ENCODE measurements around the gene CUL2. TPM values are rescaled to one million over a fixed set of nuclear protein-coding genes. Genes with fewer than 3 reads are reported as not detected.
A peak's percentile ranks its signal among the peaks of the same experiment; 100 is the strongest.

Gene CUL2
- total and polyA plus RNA-seq, 2 of the 4 experiments (the other 2 are of a cell fraction), result 18.9 to 36.6 TPM

- Histone ChIP-seq H2AK9ac (replicated peaks; ENCODE audit: low read depth, low read length, poor library complexity) (peak overlapping the region; percentile 31), H2AFZ (replicated peaks; ENCODE audit: low read length, poor library complexity) (no peak overlapping the region), H3K14ac (replicated peaks; ENCODE audit: low read depth, low read length) (no peak overlapping the region), H2AK5ac (ENCODE audit: low read depth, low read length) (peak overlapping the region; percentile 44; the same call in 1 of the 2 replicates), H3K56ac (ENCODE audit: extremely low read depth, insufficient read depth, low read length) (no peak overlapping the region), H3K9me1 (ENCODE audit: insufficient read depth, low read length) (peaks cover 9% of the 10 kb centered on the region), H3K9ac (ENCODE audit: low read depth, low read length) (no peak overlapping the region), H3K23ac (ENCODE audit: low read depth, low read length) (no peak overlapping the region), H3K4me3 (ENCODE audit: insufficient read depth, low read depth, low read length) (no peak overlapping the region), H2BK120ac (ENCODE audit: low read depth, low read length) (no peak overlapping the region), H3K79me1 (ENCODE audit: low read depth in 1 of 2, low read length in 2 of 2) (peaks cover 14 to 34% of the 10 kb centered on the region in 2 experiments; a peak in 3 of 4 replicates), H2BK15ac (ENCODE audit: low read depth, low read length) (no peak overlapping the region), H3K9me3 (ENCODE audit: control insufficient read depth, insufficient read depth, low read length) (no peaks in the 10 kb centered on the region), H4K5ac (ENCODE audit: low read depth, low read length) (no peak overlapping the region; the same call in 1 of the 2 replicates), H3K27ac (ENCODE audit: insufficient read depth, low read length) (peak overlapping the region; percentile 17; the same call in 1 of the 2 replicates), H3K18ac (ENCODE audit: low read depth, low read length) (peak overlapping the region; percentile 16; the same call in 1 of the 2 replicates), H3K4me2 (ENCODE audit: low read depth, low read length) (no peak overlapping the region), H4K91ac (ENCODE audit: insufficient read depth, low read depth, low read length) (no peak overlapping the region), H2BK5ac (ENCODE audit: low read depth, low read length, poor library complexity, severe bottlenecking) (no peak overlapping the region), H4K20me1 (ENCODE audit: insufficient read depth, low read length) (no peaks in the 10 kb centered on the region), H3K4me1 (ENCODE audit: control insufficient read depth, insufficient read depth, low read length) (peaks cover 18% of the 10 kb centered on the region), H3K27me3 (ENCODE audit: control insufficient read depth, insufficient read depth, low read length) (no peaks in the 10 kb centered on the region), H4K8ac (ENCODE audit: low read depth in 2 of 2, low read length in 2 of 2) (peak overlapping the region in 1 of 2 experiments; percentile 45; a peak in 1 of 4 replicates), H3K4ac (ENCODE audit: low read depth, low read length) (no peak overlapping the region), H2BK20ac (ENCODE audit: low read depth, low read length) (no peak overlapping the region), H3K36me3 (ENCODE audit: control insufficient read depth, insufficient read depth, low read length) (peaks cover 18% of the 10 kb centered on the region)
- peak; percentile 28 for ATAC-seq (ENCODE audit: low read depth)
- dilution Hi-C loops (cut with HindIII; ENCODE audit: low sequenced_read_pairs, unreplicated experiment) (no loop called here), in situ Hi-C loops (cut with MboI; ENCODE audit: low sequenced_read_pairs) (no loop called here), intact Hi-C loops (cut with micrococcal nuclease) (no loop called here)
- ChIA-PET CTCF (no interaction called here), POLR2A (ENCODE audit: unreplicated experiment) (no interaction called here)
- no peak for TF ChIP-seq MAFK (IDR thresholded peaks at IDR 0.05; ENCODE audit: low read depth, low read length)
- peak; percentile 64; the same call in 1 of the 2 replicates for TF ChIP-seq USF2 (IDR thresholded peaks at IDR 0.05; ENCODE audit: low read depth, low read length)
- TF ChIP-seq NFE2L2 (IDR thresholded peaks at IDR 0.05; ENCODE audit: low read depth, low read length), result no peak
- TF ChIP-seq CEBPB (IDR thresholded peaks at IDR 0.05; ENCODE audit: low read depth, low read length), result no peak
- TF ChIP-seq CTCF (conservative IDR thresholded peaks at IDR 0.05; ENCODE audit: low read depth, low read length), result no peak
- TF ChIP-seq BHLHE40 (IDR thresholded peaks at IDR 0.05; ENCODE audit: low read depth, low read length), result 0 out of 2 replicates have a peak, but pooled peaks have one; percentile 10
- no peak for TF ChIP-seq RFX5 (IDR thresholded peaks at IDR 0.05; ENCODE audit: low read depth, low read length)
- TF ChIP-seq POLR2A (IDR thresholded peaks at IDR 0.05; ENCODE audit: low read depth, low read length), result no peak
- TF ChIP-seq FOS (IDR thresholded peaks at IDR 0.05; ENCODE audit: low read depth, low read length), result peak; percentile 45; the same call in 1 of the 2 replicates
- DNase-seq, result peak; percentile 70
- BruUV-seq (replicated peaks), result no TSS peak
- whole genome bisulfite sequencing, 2 experiments (ENCODE audit: extremely low coverage in 2 of 2, insufficient read length in 1 of 2), result 80% methylated on average over 1 of the region's 4 CpGs; no CpG with 5 or more reads in 1 of the 2 experiments
These were observed 46.3 kb downstream of the CUL2 start for GRCh38 chr10:35043796-35044344.

Measured in IMR-90 (cell line).